ENCODE data around the gene PIP5K1C.
"Not testable (repeated sequence)": the region's sequence is repeated elsewhere in the genome, so short reads cannot be mapped to it uniquely, and the experiment has no call there.

PIP5K1C gene

DNA sequence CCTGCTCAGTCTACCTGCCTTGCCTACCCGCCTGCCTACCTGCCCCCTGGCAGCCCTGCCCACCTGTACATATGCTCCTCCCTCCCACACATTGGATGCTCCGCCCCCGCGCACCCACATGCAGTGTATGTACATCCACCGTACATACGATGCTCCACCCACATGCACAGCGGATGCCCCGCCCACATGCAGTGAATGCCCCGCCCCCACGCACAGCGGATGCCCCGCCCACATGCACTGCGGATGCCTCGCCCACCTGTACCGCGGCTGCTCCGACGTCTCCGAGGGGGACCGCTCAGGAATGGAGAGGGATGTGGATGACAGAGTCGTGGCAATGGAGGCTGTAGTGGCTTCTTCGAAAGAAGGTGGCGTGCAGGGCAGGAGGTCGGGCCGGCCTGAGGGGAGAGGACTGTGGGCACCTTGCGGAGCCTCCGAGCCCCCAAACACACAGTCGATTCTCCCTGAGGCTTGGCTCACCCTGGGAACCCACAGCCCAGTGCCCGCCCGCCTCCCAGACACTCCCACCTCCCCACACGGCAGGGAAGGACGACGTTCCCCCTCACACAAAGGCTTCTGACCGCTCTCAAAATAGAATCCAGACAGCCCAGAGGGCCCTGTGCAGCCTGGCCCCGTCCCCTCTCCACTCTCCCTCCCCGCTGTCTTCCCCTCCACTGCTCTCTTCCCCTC lies 57.1 kb downstream of the PIP5K1C start:
- DNase-seq, result no peak

- DNase-seq, result no peak
These were observed 58.0 kb downstream of the PIP5K1C start for GRCh38 chr19:3642296-3642695.

DNA sequence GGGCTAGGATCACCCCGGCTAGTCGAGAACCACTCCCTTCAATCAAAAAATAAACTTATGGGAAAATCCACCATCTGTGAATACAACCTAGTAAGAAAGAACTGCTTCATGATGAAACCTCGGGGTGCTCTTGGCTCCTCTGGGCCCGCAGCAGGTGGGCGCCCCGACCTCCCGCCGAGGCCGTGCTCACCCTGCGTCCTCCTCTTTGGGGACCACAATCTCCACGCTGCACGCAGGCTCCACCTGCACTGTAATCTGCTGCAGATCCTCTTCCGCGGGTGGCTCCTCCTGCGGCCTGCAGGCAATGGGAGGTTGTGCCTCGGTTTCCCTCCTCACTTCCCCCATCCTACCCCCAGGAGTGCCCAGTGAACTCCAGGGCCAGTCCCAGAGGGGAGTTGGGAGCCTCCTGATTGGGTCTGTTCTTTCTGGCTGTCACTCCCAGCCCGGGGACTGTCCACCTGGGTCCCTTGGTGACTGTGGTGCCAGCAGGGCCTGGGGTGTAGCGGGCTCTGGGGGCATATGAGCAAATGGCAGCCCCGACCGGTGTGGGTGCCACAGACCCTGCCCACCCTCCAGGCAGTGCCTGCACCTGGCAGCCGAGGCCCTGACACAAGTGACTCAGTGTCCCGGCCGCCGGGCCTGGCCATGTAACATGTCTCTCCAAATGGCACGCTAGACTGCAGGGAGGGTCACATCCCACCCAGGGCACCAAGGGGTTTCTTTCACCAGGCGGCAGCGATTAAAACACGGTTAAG lies 58.6 kb downstream of the PIP5K1C start:
- no peak for DNase-seq

GRCh38 chr19:3639479-3639878 lies 60.8 kb downstream of the PIP5K1C start:
- no peak for DNase-seq

DNA sequence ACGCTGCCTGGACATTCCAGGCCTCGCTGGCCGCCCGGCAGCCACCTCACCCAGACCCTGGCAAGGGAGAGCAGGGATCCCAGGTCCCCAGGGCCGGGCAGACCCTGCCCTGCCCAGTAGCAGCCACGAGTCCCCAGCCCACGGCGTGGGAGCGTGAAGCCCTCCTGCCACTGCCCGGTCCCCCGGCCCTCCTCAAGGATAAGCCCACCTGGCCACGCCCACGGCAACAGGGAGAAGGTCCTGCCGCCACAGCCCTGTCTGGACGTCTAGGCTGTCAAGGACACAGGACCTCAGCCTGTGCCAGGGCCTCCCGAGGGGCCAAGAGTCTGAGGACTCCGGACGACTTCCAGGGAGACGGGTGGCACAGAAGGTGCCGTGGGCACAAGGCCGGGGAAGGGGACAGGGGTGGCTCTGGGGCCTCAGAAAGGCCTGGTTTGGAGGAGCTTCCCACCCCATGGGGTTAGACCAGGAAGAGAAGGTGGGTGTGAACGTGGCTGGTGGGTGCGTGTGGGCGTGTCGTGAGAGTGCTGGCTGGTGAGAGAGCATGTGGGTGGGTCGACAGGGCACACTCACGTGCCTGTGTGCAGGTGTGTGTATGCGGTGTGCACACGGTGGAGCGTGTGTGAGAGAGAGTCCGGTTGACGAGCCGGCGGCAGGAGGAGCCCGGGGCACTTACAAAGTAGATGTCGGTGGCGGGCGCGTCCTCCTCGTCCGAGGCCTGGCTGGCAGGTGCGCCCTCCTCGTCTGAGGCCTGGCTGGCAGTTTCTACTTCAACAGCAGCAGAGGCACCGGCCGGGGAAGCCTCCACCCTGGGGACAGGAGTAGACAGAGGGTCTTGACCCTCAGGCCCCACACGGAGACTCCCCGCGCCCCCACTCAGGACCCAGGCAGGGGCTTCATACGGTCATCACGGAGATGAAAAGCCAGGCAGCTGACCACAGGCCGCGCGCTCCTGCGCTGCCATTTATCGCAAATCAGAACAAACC lies 61.8 kb downstream of the PIP5K1C start:
- no peak for DNase-seq

DNA sequence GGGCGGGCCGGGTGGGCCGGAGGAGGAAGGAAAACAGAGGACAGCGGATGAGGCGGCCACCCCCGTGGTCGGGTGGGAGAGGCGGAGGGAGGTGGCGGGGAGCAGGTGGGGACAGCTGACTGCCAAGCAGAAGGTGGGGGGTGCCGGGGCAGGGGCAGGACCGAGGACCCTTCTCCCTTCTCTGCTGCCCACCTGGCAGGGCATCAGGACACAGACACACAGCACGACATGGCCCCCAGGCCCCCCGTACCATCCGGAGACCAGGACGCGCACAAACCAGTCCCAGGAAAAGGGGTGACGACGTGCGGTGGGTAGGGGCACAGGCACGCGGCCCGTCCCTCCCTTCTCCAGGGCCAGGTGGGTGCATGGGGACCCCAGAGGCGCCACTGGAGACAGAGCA lies 62.6 kb downstream of the PIP5K1C start:
- no peak for DNase-seq

- no peak for DNase-seq
These were observed 63.3 kb downstream of the PIP5K1C start for GRCh38 chr19:3636962-3637361.

- DNase-seq, result no peak
These were observed 63.8 kb downstream of the PIP5K1C start for GRCh38 chr19:3636506-3636905.

DNA sequence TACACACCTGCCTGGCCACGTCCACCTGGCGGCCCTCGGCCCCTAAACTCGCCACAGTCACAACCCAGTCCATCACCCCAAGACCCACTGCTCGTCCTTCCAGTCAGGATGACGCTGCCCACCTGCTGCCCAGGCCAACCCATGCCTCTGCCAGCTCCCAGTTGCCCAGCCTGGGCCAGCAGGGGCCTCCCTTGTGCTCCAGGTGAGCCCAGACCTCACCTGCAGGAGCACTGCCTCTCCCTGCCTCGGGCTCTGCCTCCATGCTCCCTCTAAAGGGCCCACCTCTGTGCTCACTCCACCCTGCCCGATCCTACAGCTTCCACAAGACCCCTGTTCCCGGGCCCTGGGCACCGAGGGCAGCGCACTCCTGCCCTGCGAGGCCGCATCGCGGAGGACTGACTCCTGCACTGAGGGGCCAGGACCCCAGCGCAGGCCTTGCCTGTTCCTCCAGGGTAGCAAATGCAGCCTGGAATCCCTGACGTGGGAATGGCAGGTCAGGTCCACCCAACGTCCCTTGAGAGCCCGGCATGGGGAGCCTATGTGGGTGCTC lies 65.7 kb downstream of the PIP5K1C start:
- DNase-seq, result no peak

DNA sequence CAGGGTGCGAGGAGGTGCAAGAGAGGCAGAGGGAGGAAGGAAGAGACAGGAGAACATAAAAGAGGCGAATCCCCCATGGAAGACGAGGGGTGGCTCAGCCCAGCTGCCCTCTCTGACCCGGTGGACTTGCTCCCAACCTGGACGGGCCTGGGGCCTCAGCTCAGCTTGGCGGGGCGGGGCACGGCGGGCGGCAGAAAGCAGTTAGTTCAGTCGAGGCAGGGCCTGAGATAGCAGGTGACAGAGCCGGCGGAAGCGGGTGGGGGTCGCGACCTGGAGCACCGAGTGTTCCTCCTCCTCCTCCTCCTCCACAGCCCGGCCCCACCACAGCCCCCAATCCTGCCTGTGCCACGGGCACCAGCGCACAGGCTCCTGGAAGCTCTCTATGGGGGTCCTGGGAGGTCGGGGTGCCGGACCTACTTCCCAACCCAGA lies 66.7 kb downstream of the PIP5K1C start:
- no peak for DNase-seq

DNA sequence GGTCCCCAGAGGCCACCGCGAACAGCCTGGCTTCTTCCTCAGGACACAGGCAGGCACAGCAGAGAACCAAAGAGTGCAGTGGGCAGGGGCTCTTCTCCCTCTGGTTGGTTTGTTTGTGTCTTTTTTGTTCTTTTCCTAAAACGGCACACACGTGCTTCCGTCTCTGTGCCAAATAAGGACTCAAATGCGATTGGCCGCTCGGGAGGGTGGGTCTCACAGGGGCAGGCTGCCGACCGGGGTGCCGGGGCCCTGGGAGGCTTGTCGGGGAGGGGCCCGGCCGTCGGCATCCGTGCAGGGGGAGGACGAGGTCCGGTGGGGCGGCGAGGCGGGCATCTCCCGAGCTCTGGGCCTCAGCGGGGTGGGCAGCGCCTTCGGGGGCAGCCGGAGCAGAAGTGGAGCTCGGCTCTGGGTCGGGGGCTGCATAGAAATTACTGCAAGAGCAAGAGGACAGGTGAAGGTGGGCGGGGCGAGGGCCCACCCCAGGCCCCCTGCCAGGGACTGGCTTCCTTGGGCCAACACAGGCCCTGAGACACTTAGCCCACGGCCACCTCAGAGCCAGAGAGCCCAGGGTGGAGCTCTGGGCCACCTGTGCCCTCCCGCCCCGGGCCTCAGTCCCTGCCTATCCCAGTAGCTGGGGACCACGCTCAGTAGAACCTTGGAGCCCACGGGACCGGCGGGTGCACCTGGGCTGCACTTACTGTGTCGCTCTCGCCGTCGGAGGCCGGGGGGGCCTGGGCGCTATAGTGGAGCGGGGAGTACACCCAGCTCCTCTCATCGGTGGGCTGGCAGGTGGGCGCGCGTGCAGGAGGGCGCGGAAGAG lies 67.3 kb downstream of the PIP5K1C start:
- no peak for DNase-seq

GRCh38 chr19:3632098-3632497 lies 68.2 kb downstream of the PIP5K1C start:
- no peak for DNase-seq

DNA sequence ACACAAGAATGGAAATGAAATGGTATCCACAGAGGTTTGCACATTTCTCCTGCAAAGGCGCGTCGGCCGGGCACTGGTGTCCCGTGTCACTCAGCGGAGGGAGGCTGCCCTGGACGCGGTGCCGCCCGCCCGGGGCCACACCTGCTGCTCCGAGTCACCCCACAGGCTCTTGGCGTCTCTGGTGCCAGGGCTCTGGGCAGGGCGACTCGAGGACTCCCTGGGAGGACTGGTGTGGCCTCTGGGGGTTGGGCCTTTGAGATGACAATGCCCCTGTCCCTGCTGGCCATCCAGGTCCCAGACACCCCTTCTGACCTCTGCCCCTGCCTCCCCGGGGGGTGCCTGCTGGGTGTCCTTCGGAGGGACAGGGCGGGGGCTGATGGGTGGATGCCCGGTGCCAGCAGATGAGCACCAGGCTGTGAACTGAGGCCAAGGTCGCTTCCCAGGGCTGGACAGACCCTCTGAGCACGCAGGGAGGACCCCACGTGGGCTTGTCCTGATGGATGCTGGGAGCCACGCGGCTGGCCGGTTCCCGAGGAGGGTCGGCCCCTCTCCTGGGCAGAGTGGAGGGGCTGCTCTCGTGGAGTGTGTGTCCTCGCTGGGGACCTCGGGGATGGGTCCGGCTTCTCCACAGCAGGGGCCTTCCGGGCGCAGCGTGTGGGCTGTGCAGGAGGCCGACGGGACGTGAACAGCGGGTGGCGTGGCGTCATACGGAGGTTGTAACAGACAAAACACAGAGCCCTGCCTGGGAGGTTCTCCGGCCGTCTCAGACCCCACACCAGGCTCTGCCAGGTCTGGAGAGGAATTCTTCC lies 69.0 kb downstream of the PIP5K1C start:
- no peak for DNase-seq

DNA sequence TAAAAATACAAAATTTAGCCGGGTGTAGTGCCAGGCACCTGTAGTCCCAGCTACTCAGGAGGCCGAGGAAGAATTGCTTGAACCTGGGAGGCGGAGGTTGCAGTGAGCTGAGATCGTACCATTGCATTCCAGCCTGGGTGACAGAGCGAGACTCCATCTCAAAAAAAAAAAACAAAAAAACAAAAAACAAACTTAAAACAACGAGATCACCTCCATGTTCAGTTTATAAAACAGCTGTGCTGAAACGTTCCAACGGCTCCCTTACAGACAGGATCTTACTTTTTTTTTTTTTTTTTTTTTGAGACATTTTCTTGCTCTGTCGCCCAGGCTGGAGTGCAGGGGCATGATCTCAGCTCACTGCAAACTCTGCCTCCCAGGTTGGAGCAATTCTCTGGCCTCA lies 71.5 kb downstream of the PIP5K1C start:
- not testable (repeated sequence) for DNase-seq

- DNase-seq, result no peak
These were observed 72.9 kb downstream of the PIP5K1C start for GRCh38 chr19:3627351-3627723.

DNA sequence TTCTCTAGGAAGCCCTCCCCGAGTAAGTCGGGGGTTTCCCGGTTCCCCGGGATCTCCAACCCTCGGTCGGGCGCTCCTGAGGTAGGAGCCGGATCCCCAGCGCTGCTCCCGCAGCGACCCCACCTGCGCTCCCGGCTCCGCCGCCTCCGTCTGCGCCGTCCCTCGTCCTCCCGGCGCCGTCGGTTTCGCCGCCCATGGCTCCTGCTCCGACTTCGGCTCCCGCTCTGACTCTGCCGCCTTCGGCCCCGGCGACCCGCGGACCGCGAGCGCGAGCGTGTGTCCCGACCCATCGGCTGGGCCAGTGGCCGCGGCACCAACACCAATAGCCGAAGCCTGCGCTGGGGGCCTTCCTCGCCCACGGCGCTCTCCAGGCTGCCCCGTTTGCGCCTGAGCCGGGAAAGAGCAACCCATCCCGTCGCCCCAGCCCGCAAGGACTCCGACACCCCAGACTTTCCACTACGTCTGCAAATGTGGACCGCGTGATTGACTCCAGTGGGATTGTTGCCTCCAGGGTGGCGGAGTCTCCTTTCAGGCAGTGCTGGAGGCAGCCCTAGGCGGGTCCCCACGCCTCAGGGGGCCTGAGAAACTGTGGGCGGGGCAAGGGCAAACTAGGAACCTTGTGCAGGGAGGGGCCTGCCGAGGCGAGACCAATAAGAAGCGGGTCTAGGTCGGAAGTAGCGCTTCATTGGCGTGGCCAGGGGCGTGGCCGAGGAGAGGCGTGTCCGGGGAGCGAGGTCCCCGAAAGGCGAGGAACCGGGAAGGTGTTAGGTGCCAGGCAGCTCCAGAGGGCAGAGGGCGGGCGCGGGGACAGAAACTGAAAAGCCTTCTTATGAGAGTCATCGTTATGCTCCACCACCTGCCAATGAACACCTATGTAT lies 73.6 kb downstream of the PIP5K1C start, which contains the start of gene CACTIN:
Gene CACTIN, minus strand, starts transcription at position 318 of the 878 bp plus-strand sequence. Its CDS starts 28 bp downstream, at position 290.
- DNase-seq, result peak; percentile 97

GRCh38 chr19:3625996-3626472 lies 74.2 kb downstream of the PIP5K1C start:
- no peak for DNase-seq

GRCh38 chr19:3623716-3624115 lies 76.6 kb downstream of the PIP5K1C start:
- DNase-seq, result no peak

DNA sequence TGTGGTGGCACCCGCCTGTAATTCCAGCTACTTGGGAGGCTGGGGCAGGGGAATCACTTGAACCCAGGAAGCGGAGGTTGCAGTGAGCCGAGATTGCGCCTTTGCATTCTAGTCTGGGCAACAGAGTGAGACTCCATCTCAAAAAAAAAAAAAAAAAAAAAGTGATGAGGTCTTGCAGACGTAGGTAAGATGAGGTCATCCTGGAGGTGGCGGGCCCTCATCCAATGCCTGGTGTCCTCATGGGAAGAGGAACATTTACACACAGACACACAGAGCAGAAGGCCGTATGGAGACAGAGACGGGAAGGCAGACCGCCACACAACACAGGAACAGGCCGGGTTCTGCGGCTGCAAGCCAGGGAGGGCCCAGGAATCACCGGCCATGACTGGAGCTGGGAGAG lies 78.0 kb downstream of the PIP5K1C start:
- no peak for DNase-seq

GRCh38 chr19:3621689-3622088 lies 78.6 kb downstream of the PIP5K1C start:
- no peak for DNase-seq
